IMR-90 (cell line): ENCODE data around the gene MYO1F.

ENCODE experiments used
- CHD1 ChIP-seq: IDR thresholded peaks from 2 replicates; pipeline ENCODE4 v1.6.1; 2012; ENCODE audit warnings: low read depth, low read length, improper control_type of control experiment
- CTCF ChIP-seq: conservative IDR thresholded peaks from 2 replicates; pipeline ENCODE4 v1.5.1; 2012; ENCODE audit warnings: mild to moderate bottlenecking, low read depth, low read length, improper control_type of control experiment
- MAZ ChIP-seq: IDR thresholded peaks from 2 replicates; pipeline ENCODE4 v1.6.1; 2012; ENCODE audit warnings: low read depth, mild to moderate bottlenecking, low read length, improper control_type of control experiment, moderate library complexity, borderline replicate concordance
- MXI1 ChIP-seq: IDR thresholded peaks from 2 replicates; pipeline ENCODE4 v1.6.1; 2012; ENCODE audit warnings: low read depth, mild to moderate bottlenecking, low read length, moderate library complexity, borderline replicate concordance
- POLR2A ChIP-seq: IDR thresholded peaks from 2 replicates; pipeline ENCODE4 v1.6.1; 2012; ENCODE audit warnings: mild to moderate bottlenecking, low read depth, low read length
- RCOR1 ChIP-seq: IDR thresholded peaks from 2 replicates; pipeline ENCODE4 v1.6.1; 2012; ENCODE audit warnings: mild to moderate bottlenecking, low read length, improper control_type of control experiment; ENCODE audit not compliant: insufficient replicate concordance
- USF2 ChIP-seq: fragments of 150-350 bp; IDR thresholded peaks from 2 replicates; pipeline ENCODE4 v1.6.1; 2017; ENCODE audit warnings: mild to moderate bottlenecking, antibody characterized with exemption, low read length, low read depth

- no peak for TF ChIP-seq RCOR1
- no peak for TF ChIP-seq POLR2A
- no peak for TF ChIP-seq CTCF
- no peak for TF ChIP-seq USF2
- no peak for TF ChIP-seq MXI1
- TF ChIP-seq CHD1: no peak
- no peak for TF ChIP-seq MAZ
These were observed 75.7 kb downstream of the MYO1F start for GRCh38 chr19:8501516-8501915.
